Measurements from ENCODE around the gene MSI1. TPM values are rescaled to one million over a fixed set of nuclear protein-coding genes. Genes with fewer than 3 reads are reported as not detected.

The MSI1 gene
- total RNA-seq, 1 experiment from 2014 or later, result 3.6 TPM

DNA sequence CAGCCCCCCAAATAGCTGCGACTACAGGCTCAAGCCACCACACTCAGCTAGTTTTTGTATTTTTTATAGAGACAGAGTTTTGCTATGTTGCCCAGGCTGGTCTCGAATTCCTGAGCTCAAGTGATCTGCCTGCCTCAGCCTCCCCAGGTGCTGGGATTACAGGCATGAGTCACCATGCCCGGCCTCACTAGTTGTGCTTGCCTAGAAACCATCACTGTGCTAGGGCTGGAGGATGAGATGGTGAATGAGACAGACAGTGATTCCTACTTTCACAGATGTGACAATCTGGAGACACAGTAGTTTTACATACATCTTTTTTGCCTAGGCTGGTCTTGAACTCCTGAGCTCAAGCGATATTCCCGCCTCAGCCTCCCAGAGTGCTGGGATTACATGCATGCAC, 7.5 kb upstream of the MSI1 start:
- Histone ChIP-seq H3K9me3 (ENCODE audit: low read depth, low read length, poor library complexity, severe bottlenecking) (no peaks in the 10 kb centered on the region), H3K4me1 (ENCODE audit: insufficient read depth, low read length, poor library complexity, severe bottlenecking) (no peaks in the 10 kb centered on the region), H3K27me3 (replicated peaks; ENCODE audit: insufficient read depth, low read depth, low read length, poor library complexity) (peaks cover 32% of the 10 kb centered on the region), H3K4me3 (ENCODE audit: low read depth, low read length, poor library complexity, severe bottlenecking) (no peak overlapping the region), H3K36me3 (ENCODE audit: insufficient read depth, low read length, poor library complexity, severe bottlenecking) (no peaks in the 10 kb centered on the region), H3K27ac (ENCODE audit: low read depth, low read length, poor library complexity, severe bottlenecking) (no peak overlapping the region)
- CTCF ChIA-PET, result no interaction called here
- BruUV-seq (replicated peaks), result no TSS peak
- intact Hi-C loops (cut with micrococcal nuclease; ENCODE audit: unreplicated experiment), result no loop called here
- DNase-seq (ENCODE audit: low spot score), result no peak
- TF ChIP-seq EZH2 (IDR thresholded peaks at IDR 0.05; ENCODE audit: borderline replicate concordance, low read depth, low read length, poor library complexity, severe bottlenecking), result no peak
- no peak for TF ChIP-seq CTCF (conservative IDR thresholded peaks at IDR 0.05; ENCODE audit: low read depth, low read length)
- POLR2A ChIA-PET (ENCODE audit: low non-redundant PET), result no interaction called here

DNA sequence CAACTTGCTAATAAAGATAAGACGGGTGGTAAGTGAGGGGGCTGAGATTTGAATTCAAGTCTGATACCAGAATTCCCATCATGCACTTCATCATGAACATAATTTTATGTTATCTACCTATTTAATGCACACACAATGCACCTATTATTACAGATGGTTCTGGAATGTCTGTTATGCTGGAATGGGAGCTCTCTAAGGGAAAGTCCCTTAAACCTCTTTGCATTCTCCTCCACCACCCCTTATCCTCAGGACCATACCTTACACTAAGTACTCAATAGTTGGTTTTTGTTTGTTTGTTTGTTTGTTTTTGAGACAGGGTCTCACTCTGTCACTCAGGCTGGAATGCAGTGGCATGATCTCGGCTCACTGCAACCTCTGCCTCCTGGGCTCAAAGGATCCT, 7.0 kb upstream of the MSI1 start:
- no peaks in the 10 kb centered on the region for H3K9me3 ChIP-seq (ENCODE audit: low read depth, low read length, poor library complexity, severe bottlenecking)
- H3K4me1 ChIP-seq (ENCODE audit: insufficient read depth, low read length, poor library complexity, severe bottlenecking), result no peaks in the 10 kb centered on the region
- H3K27me3 ChIP-seq (replicated peaks; ENCODE audit: insufficient read depth, low read depth, low read length, poor library complexity), result peaks cover 36% of the 10 kb centered on the region
- no peak for DNase-seq (ENCODE audit: low spot score)
- CTCF ChIA-PET, result no interaction called here
- H3K4me3 ChIP-seq (ENCODE audit: low read depth, low read length, poor library complexity, severe bottlenecking), result no peak overlapping the region
- no peak for TF ChIP-seq CTCF (conservative IDR thresholded peaks at IDR 0.05; ENCODE audit: low read depth, low read length)
- TF ChIP-seq EZH2 (IDR thresholded peaks at IDR 0.05; ENCODE audit: borderline replicate concordance, low read depth, low read length, poor library complexity, severe bottlenecking), result no peak
- intact Hi-C loops (cut with micrococcal nuclease; ENCODE audit: unreplicated experiment), result no loop called here
- BruUV-seq (replicated peaks), result no TSS peak
- H3K27ac ChIP-seq (ENCODE audit: low read depth, low read length, poor library complexity, severe bottlenecking), result no peak overlapping the region
- H3K36me3 ChIP-seq (ENCODE audit: insufficient read depth, low read length, poor library complexity, severe bottlenecking), result no peaks in the 10 kb centered on the region
- POLR2A ChIA-PET (ENCODE audit: low non-redundant PET), result no interaction called here

GRCh38 chr12:120373683-120374082, 4.7 kb upstream of the MSI1 start:
- TF ChIP-seq EZH2 (IDR thresholded peaks at IDR 0.05; ENCODE audit: borderline replicate concordance, low read depth, low read length, poor library complexity, severe bottlenecking) (no peak), CTCF (conservative IDR thresholded peaks at IDR 0.05; ENCODE audit: low read depth, low read length) (no peak)
- intact Hi-C loops (cut with micrococcal nuclease; ENCODE audit: unreplicated experiment), result no loop called here

More at GRCh38 chr12:120373683-120374082, 4.7 kb upstream of the MSI1 start:
- no peak for DNase-seq (ENCODE audit: low spot score)
- no peaks in the 10 kb centered on the region for H3K9me3 ChIP-seq (ENCODE audit: low read depth, low read length, poor library complexity, severe bottlenecking)
- peaks cover 55% of the 10 kb centered on the region for H3K27me3 ChIP-seq (replicated peaks; ENCODE audit: insufficient read depth, low read depth, low read length, poor library complexity)
- no peaks in the 10 kb centered on the region for H3K36me3 ChIP-seq (ENCODE audit: insufficient read depth, low read length, poor library complexity, severe bottlenecking)
- no peaks in the 10 kb centered on the region for H3K4me1 ChIP-seq (ENCODE audit: insufficient read depth, low read length, poor library complexity, severe bottlenecking)
- POLR2A ChIA-PET (ENCODE audit: low non-redundant PET), result no interaction called here
- H3K27ac ChIP-seq (ENCODE audit: low read depth, low read length, poor library complexity, severe bottlenecking), result no peak overlapping the region
- no peak overlapping the region for H3K4me3 ChIP-seq (ENCODE audit: low read depth, low read length, poor library complexity, severe bottlenecking)
- no TSS peak for BruUV-seq (replicated peaks)
- CTCF ChIA-PET, result no interaction called here
